Measurements from ENCODE around the gene PITPNM1.
A peak's percentile ranks its signal among the peaks of the same experiment; 100 is the strongest.
"Not testable (repeated sequence)": the region's sequence is repeated elsewhere in the genome, so short reads cannot be mapped to it uniquely, and the experiment has no call there.

Gene PITPNM1

GRCh38 chr11:67486481-67487195, 18.5 kb downstream of the PITPNM1 start:
- peak in 1 of 2 donors; percentile 40 for DNase-seq

- peak; percentile 66 to 78 for DNase-seq
These were observed 19.2 kb downstream of the PITPNM1 start for GRCh38 chr11:67485873-67486361.

GRCh38 chr11:67484847-67485311, 20.3 kb downstream of the PITPNM1 start:
- peak; percentile 66 to 70 for DNase-seq

- DNase-seq = peak; percentile 27 to 63
These were observed 21.1 kb downstream of the PITPNM1 start for GRCh38 chr11:67483831-67484665.

GRCh38 chr11:67482827-67483798, 22.1 kb downstream of the PITPNM1 start, which contains the start of gene AIP:
Gene AIP (plus strand): TSS chr11:67483026. CDS start chr11:67483159, 133 bp downstream.
- DNase-seq = peak; percentile 97 to 98

GRCh38 chr11:67482275-67482826, 22.8 kb downstream of the PITPNM1 start:
- DNase-seq = no peak

- DNase-seq = not testable (repeated sequence)
These were observed 27.7 kb downstream of the PITPNM1 start for GRCh38 chr11:67477344-67478050.

- DNase-seq = not testable (repeated sequence)
These were observed 28.5 kb downstream of the PITPNM1 start for GRCh38 chr11:67476692-67477091.

- no peak for DNase-seq
These were observed 32.3 kb downstream of the PITPNM1 start for GRCh38 chr11:67472882-67473281.

GRCh38 chr11:67470337-67471002, 34.7 kb downstream of the PITPNM1 start:
- DNase-seq = no peak

GRCh38 chr11:67469508-67469811, 35.7 kb downstream of the PITPNM1 start:
- DNase-seq = no peak

- DNase-seq = peak; percentile 93 to 94
These were observed 36.2 kb downstream of the PITPNM1 start, which contains the start of gene TMEM134 for GRCh38 chr11:67468759-67469507. Gene TMEM134 (minus strand): TSS chr11:67469251. CDS start chr11:67469192, 59 bp downstream.

GRCh38 chr11:67468456-67468758, 36.8 kb downstream of the PITPNM1 start:
- no peak for DNase-seq

GRCh38 chr11:67468056-67468455, 37.1 kb downstream of the PITPNM1 start:
- DNase-seq = no peak

GRCh38 chr11:67466962-67467771, 38.0 kb downstream of the PITPNM1 start:
- no peak for DNase-seq

- no peak for DNase-seq
These were observed 38.8 kb downstream of the PITPNM1 start for GRCh38 chr11:67466367-67466766.

GRCh38 chr11:67465530-67465929, 39.6 kb downstream of the PITPNM1 start:
- not testable (repeated sequence) for DNase-seq

GRCh38 chr11:67465189-67465510, 40.0 kb downstream of the PITPNM1 start:
- no peak for DNase-seq

GRCh38 chr11:67464411-67465188, 40.6 kb downstream of the PITPNM1 start:
- DNase-seq = peak; percentile 96

All from CD4-positive, alpha-beta T cell treated with Interleukin-1 beta for 1 hour (primary cell).